RWPE1 (cell line): ENCODE data around the gene DHX35.
"Not testable (repeated sequence)": the region's sequence is repeated elsewhere in the genome, so short reads cannot be mapped to it uniquely, and the experiment has no call there.

ENCODE experiments used
- CTCF ChIA-PET: fragments of 350-600 bp; sonication (Branson Sonifier 250); formaldehyde crosslinking; extraction: SDS; loops from one replicate; lab custom pipeline; 2021; lab: Yijun Ruan, JAX
- POLR2A ChIA-PET: fragments of 400-600 bp; formaldehyde crosslinking; extraction: SDS; loops from one replicate; lab custom pipeline; 2020; ENCODE audit warnings: antibody characterized with exemption; ENCODE audit not compliant: low non-redundant PET; lab: Yijun Ruan, JAX
- DNase-seq: peaks from one replicate; pipeline ENCODE4 v3.0.0; 2012; ENCODE audit warnings: low spot score
- H3K27ac ChIP-seq: fragments of 450-650 bp; 2 replicates; pipeline ENCODE4 v1.5.1; 2017
- CTCF ChIP-seq: fragments of 450-650 bp; conservative IDR thresholded peaks from 2 replicates; pipeline ENCODE4 v1.5.1; 2017; ENCODE audit warnings: low read depth, mild to moderate bottlenecking

The DHX35 gene

GRCh38 chr20:38952153-38952552, 10.0 kb upstream of the DHX35 start:
- no peak for DNase-seq
- ChIA-PET CTCF (interaction anchor here (0.7 kb wide), 1 partner anchor 130 kb away, joined by 3 read pairs; no protein-coding TSS in a partner anchor), POLR2A (no interaction called here)
- TF ChIP-seq CTCF = no peak
- H3K27ac ChIP-seq = no peak overlapping the region

- ChIA-PET CTCF (interaction anchor here (0.6 to 0.7 kb wide), 2 partner anchors 20 to 38 kb away, joined by 3 read pairs; no protein-coding TSS in a partner anchor), POLR2A (no interaction called here)
- no peak for DNase-seq
- no peak overlapping the region for H3K27ac ChIP-seq
- no peak for TF ChIP-seq CTCF
Measured at GRCh38 chr20:38953630-38954340, 8.4 kb upstream of the DHX35 start.

GRCh38 chr20:38957235-38957876, 4.8 kb upstream of the DHX35 start:
- ChIA-PET CTCF (interaction anchor here (0.7 kb wide), 1 partner anchor 9 kb away, joined by 3 read pairs; no protein-coding TSS in a partner anchor), POLR2A (no interaction called here)
- H3K27ac ChIP-seq = no peak overlapping the region
- DNase-seq = no peak
- TF ChIP-seq CTCF = no peak

- ChIA-PET CTCF (interaction anchor here (0.7 kb wide), 1 partner anchor 8 kb away, joined by 3 read pairs; no protein-coding TSS in a partner anchor), POLR2A (no interaction called here)
- no peak overlapping the region for H3K27ac ChIP-seq
- TF ChIP-seq CTCF = no peak
- DNase-seq = no peak
Measured at GRCh38 chr20:38957915-38958485, 4.1 kb upstream of the DHX35 start.

- H3K27ac ChIP-seq, DNase-seq, POLR2A ChIA-PET: not testable (repeated sequence)
- CTCF ChIA-PET = interaction anchor here (2.2 kb wide), 1 partner anchor 24 kb away, joined by 6 read pairs; no protein-coding TSS in a partner anchor
Measured at GRCh38 chr20:38960187-38960687, 1.9 kb upstream of the DHX35 start.

GRCh38 chr20:38961530-38962043, 557 bp upstream of the DHX35 start:
- TF ChIP-seq CTCF = no peak
- DNase-seq = peak; percentile 46
- POLR2A ChIA-PET = interaction anchor here (0.7 to 1.2 kb wide), 4 partner anchors 9 to 171 kb away, joined by 3 read pairs; no protein-coding TSS in a partner anchor
- peak overlapping the region; percentile 86 for H3K27ac ChIP-seq
- CTCF ChIA-PET = interaction anchor here (0.5 to 2.2 kb wide), 10 partner anchors 23 to 1984 kb away, joined by 3 to 13 read pairs (median 3); partner anchors contain the start of gene FAM83D
